Hepatic stellate cell (primary cell): Measurements from ENCODE around the gene IL12RB1.
"Not testable (repeated sequence)": the region's sequence is repeated elsewhere in the genome, so short reads cannot be mapped to it uniquely, and the experiment has no call there.

Experiments used
- DNase-seq: peaks from one replicate; pipeline ENCODE4 v3.0.0; 2011; ENCODE audit warnings: low spot score

Gene IL12RB1

DNA sequence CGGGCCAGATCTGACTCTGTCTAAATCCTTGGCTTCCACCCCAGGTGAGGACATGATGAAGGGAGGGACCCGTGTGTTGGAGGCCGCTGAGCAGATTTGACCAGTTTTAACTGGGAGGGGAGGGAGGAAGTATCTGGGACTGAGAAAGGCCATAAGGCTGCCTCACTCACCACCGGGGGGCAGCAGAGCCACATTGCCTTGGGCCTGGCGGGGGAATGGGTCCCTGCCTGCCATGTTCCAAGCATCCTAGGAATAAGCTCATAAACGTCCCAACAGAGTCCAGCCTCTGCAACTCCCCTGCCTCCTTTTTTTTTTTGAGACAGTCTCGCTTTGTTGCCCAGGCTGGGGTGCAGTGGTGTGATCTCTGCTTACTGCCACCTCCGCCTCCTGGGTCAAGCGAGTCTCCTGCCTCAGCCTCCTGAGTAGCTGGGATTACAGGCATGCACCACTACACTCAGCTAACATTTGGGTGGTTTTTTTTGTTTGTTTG lies 26.3 kb upstream of the IL12RB1 start:
- DNase-seq: peak; percentile 89

- no peak for DNase-seq
Observed at GRCh38 chr19:18110609-18111232, 24.0 kb upstream of the IL12RB1 start.

DNA sequence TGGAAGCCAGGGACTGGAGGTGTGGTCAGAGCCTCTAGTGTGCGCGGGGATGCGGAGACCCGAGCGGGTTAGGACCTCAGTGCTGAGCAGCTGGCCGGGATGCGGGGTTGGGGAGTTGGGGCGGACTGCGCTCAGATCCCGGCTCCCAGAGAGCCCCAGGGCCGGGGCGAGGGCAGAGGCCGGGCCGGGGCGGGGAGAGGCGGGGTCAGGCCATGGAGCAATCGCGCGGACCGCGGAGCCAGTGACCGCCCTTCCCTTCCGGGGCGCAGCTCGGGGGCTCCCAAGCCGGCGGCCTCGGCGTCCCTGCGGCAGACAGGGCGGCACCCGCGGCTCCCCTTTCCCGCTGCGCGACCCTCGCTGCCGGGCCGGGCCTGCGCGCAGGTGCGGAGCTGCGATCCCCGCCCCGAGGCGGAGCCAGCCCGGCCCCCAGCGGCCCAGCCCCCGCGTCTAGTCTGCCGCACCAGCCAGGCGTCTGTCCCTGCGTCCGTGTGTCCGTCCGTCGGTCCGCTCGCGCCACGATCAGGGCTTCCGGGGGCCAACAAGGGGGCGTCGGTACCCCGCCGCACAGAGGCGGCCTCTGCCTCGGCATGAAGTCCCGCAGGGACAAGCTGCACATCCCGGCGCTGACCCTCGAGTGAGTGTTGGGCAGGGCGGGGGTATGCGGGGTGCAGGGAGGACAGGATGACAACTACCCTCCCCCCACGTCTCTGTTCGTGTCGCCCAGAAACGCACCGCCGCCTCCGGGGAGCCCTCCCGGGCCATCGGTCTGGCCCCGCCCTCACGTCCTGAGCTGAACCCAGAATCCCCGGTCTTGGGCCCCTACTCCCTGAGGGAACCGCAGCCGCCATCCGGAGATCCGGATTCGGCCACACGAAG lies 23.2 kb upstream of the IL12RB1 start:
- DNase-seq: peak; percentile 67

DNA sequence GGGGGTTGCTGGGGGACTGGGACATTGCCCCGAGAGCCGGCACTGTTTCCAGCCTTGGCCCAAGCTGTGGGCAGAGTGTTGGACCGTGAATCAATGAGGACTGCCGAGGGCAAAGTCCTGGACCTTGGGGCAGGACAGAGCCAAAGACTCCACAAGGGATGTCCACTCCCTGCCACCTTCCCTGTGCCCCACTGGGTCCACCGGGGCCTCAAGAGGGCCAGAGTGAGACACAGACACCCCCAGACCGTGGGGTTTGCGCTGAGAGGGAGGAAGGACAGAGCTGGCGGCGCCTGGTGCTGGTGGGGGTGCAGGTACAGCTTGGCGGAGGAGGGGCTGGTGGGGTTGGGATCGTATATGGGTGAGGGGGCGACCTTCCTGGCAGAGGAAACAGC lies 22.6 kb upstream of the IL12RB1 start:
- DNase-seq: no peak

DNA sequence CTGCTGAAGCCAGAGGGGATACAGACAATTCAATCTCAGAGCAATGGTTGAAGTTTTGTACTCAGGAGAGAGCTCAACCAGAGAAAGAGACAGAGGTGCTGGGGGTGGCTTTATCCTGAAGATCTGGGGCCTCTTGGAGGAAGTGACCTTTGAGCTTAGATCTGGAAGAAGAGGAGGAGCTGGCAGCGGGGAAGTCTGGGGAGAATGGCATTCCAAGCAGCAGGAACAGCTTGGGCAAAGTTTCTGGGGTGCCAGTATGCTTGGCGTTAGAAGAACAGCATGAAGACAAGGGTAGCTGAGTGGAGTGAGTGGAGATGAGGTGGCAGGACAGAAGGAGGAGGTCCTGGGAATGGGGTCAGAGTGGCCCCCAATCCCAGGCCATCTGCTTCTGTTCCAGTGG lies 22.2 kb upstream of the IL12RB1 start:
- no peak for DNase-seq

GRCh38 chr19:18107235-18107634 lies 20.5 kb upstream of the IL12RB1 start:
- DNase-seq: no peak

DNA sequence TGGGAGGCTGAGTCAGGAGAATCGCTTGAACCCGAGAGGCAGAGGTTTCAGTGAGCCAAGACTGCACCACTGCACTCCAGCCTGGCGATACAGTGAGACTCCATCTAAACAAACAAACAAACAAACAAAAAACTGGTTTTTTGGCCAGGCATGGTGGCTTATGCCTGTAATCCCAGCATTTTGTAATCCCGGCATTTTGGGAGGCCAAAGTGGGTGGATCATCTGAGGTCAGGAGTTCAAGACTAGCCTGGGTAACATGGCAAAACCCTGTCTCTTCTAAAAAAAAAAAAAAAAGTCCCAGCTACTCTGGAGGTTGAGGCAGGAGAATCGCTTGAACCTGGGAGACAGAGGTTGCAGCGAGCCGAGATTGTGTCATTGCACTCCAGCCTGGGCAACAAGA lies 18.5 kb upstream of the IL12RB1 start:
- not testable (repeated sequence) for DNase-seq

- DNase-seq: no peak
Observed at GRCh38 chr19:18104793-18105131, 18.0 kb upstream of the IL12RB1 start.

DNA sequence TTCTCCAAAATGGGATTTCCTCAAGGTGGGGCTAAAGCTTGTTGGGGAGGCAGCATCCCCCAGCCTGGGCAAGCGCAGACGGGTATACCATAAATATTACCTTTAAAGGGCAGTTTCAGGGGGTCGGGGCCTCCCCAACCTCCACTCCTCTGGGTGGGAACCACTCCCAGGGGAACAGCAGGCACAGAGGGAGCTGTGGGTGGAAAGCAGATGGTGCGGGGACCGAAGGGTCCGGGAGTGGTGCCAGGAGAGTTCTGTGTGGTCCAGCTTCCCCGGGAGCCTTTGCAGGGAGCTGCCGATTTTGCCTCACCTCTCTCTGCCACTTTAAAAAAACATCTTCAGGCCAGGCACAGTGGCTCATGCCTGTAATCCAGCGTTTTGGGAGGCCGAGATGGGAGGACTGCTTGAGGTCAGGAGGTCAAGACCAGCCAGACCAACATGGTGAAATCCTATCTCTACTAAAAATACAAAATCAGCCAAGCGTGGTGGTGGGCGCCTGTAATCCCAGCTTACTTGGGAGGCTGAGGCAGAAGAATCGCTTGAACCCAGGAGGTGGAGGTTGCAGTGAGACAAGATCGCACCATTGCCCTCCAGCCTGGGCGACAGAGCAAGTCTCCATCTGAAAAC lies 16.3 kb upstream of the IL12RB1 start:
- no peak for DNase-seq

DNA sequence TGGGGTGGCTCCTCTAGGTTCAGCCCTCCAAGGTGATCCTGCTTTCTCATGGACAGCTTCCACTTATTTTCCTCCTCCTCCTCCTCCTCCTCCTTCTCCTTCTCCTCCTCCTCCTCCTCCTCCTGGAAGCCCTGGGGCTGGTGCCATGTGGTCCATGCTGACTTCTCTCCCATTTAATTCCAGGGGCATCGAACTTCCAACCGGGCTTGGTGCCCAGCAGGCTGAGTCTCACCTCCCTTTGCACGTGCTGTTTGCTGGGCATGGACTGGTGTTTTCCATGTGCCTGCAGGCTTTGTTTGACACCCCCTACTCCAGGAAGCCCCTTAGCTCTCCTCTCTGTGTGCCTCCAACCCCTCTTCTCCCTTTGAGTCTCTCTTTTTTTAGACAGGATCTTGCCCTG lies 14.5 kb upstream of the IL12RB1 start:
- no peak for DNase-seq

DNA sequence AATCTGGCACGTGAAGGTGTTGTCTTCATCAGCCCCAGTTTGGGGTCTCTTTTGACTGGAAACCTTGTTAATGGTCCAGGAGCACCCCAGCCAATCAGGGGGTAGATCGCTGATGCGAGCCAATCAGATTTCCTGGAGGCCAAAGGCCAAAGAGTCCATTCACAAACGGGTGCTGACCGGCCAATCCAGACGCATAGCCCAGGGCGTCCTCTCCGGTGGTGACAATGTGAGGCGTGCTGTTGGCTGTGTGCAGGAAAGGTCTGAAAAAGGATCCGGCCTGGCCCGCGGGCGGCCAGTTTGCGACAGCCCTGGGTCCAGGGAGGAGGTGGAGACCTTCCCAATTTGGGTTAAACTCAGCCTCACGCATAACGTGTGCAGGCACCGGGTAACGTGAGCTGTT lies 14.0 kb upstream of the IL12RB1 start:
- DNase-seq: no peak

DNA sequence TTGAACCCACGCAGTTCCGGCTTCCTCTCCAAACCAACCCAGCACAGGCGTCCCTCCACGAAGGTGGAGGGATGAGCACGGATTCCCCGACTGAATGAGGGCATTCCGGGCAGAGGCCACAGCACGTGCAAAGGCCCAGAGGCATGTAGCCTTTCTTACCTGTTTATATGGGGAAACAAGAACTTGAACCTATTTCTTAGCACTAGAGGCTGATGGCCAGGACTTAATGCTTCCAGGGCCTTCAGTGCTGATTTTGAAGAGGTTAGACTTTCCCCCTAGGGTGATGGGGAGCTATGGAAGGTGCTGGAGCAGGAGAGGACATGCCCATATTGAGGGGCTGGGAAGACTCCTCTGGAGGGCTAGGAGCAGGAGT lies 12.9 kb upstream of the IL12RB1 start:
- no peak for DNase-seq

GRCh38 chr19:18098891-18099622 lies 12.3 kb upstream of the IL12RB1 start:
- no peak for DNase-seq

- no peak for DNase-seq
Observed at GRCh38 chr19:18097993-18098890, 11.5 kb upstream of the IL12RB1 start.

GRCh38 chr19:18097217-18097992 lies 10.7 kb upstream of the IL12RB1 start, which contains the start of gene MAST3:
MAST3 (plus strand) TSS chr19:18097778; CDS start chr19:18097793, 15 bp downstream.
- DNase-seq: peak; percentile 97

DNA sequence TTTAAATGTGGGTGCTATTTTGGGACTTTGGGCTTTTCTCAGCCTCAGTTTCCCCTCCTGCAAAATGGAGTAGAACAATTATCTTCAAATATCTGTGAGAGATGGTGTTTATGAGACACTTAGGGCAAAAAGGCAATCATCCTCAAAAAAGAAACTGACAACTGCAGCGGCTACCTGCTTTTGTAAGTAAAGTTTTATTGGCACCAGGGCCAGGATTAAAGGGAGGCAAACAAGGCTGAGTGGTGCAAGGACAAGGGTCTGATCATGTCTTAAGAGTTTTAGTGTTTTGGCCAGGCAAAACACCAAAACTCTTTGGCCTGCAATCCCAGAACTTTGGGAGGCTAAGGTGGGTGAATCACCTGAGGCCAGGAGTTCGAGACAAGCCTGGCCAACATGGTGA lies 9.5 kb upstream of the IL12RB1 start:
- DNase-seq: no peak

DNA sequence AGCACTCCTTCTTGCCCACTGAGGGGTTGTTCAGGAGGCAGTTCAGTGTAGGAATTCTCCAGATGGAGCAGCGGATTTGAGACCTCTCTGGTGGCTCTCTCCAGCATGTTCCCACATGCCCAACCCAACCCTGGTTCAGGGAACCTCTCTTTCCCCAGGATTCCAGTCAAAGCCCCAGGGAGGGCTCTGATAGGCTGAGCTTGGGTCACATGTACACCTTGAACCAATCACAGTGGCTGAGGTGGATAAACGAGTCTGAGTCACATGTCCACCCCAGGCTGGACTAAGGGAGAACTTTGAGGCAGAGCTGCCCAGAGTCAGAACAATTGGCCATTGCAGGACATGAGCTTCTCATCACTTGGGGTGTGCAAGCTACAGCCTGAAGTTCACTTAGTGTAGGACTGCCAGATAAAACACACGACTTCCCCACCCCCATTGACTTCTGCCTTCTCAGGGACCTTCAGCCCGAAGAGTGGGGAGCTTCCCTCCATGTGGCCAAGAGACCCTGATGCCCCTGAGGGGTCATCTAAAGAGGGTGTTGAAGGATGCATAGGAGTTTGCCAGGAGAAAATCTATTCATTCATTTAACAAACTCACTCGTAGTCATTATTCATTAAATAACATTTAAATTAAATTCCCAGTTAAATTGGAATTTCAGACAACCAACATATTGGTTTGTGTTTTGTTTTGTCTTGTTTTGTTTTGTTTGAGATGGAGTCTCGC lies 6.9 kb upstream of the IL12RB1 start:
- DNase-seq: peak; percentile 74

GRCh38 chr19:18091217-18091608 lies 4.5 kb upstream of the IL12RB1 start:
- DNase-seq: no peak

GRCh38 chr19:18090545-18091216 lies 3.9 kb upstream of the IL12RB1 start:
- peak; percentile 60 for DNase-seq
